Glomerular endothelial cell (primary cell): ENCODE data around the gene PLXNA3. TPM values are rescaled to one million over a fixed set of nuclear protein-coding genes. Genes with fewer than 3 reads are reported as not detected.

Source experiments
- DNase-seq: peaks from one replicate; pipeline ENCODE4 v3.0.0-alpha.2; 2011; ENCODE audit warnings: low read depth, low spot score; ENCODE audit errors: extremely low read depth
- total RNA-seq: library from RNA; depleted of rRNA; stranded (reverse); fragments of >200 nt; gene quantifications from 2 replicates; pipeline ENCODE4 v1.2.3, GENCODE V29; 2015

Gene PLXNA3
- total RNA-seq, 1 donor from 2014 or later: 29.2 TPM

- no peak for DNase-seq
Measured at GRCh38 chrX:154476821-154477220, 18.7 kb downstream of the PLXNA3 start.

GRCh38 chrX:154477891-154478477, 19.9 kb downstream of the PLXNA3 start:
- no peak for DNase-seq

- DNase-seq: no peak
Measured at GRCh38 chrX:154478728-154479622, 20.9 kb downstream of the PLXNA3 start, which contains the start of gene LAGE3. Gene LAGE3, minus strand, starts transcription at chrX:154479281. Its CDS starts 366 bp downstream, at chrX:154478915.

- DNase-seq: no peak
Measured at GRCh38 chrX:154481195-154481594, 23.1 kb downstream of the PLXNA3 start.

GRCh38 chrX:154481911-154482601, 24.0 kb downstream of the PLXNA3 start:
- DNase-seq: no peak

- DNase-seq: no peak
Measured at GRCh38 chrX:154482786-154483185, 24.7 kb downstream of the PLXNA3 start.

GRCh38 chrX:154483325-154483724, 25.2 kb downstream of the PLXNA3 start:
- DNase-seq: no peak

- DNase-seq: no peak
Measured at GRCh38 chrX:154484255-154485149, 26.4 kb downstream of the PLXNA3 start.

- no peak for DNase-seq
Measured at GRCh38 chrX:154485150-154486051, 27.3 kb downstream of the PLXNA3 start.

- no peak for DNase-seq
Measured at GRCh38 chrX:154486052-154486395, 27.9 kb downstream of the PLXNA3 start.

- no peak for DNase-seq
Measured at GRCh38 chrX:154486396-154487207, 28.5 kb downstream of the PLXNA3 start, which contains the start of gene UBL4A. Gene UBL4A, minus strand, starts transcription at chrX:154486615. Its CDS starts 31 bp downstream, at chrX:154486584.

GRCh38 chrX:154487518-154488290, 29.6 kb downstream of the PLXNA3 start:
- DNase-seq: no peak

GRCh38 chrX:154488336-154489075, 30.4 kb downstream of the PLXNA3 start:
- DNase-seq: no peak

- DNase-seq: no peak
Measured at GRCh38 chrX:154489182-154489581, 31.1 kb downstream of the PLXNA3 start.

- no peak for DNase-seq
Measured at GRCh38 chrX:154490021-154490413, 31.9 kb downstream of the PLXNA3 start.

- peak; percentile 54 for DNase-seq
Measured at GRCh38 chrX:154490414-154491083, 32.5 kb downstream of the PLXNA3 start, which contains the start of gene SLC10A3. Gene SLC10A3, minus strand, starts transcription at chrX:154490629. Its CDS starts 1,689 bp downstream, at chrX:154488940.
